Retinal pigment epithelial cell (primary cell): ENCODE data around the gene CRLF2.
"Not testable (repeated sequence)": the region's sequence is repeated elsewhere in the genome, so short reads cannot be mapped to it uniquely, and the experiment has no call there.

Experiments
- DNase-seq: peaks from one replicate; pipeline ENCODE4 v3.0.0-alpha.2; 2010; ENCODE audit warnings: low read depth
- H3K4me3 ChIP-seq: 2 replicates; pipeline ENCODE4 v1.5.1; 2011; ENCODE audit warnings: mild to moderate bottlenecking, low read length, control low read depth, moderate library complexity
- TF ChIP-seq, protein P1 (sequence below): conservative IDR thresholded peaks from 2 replicates; pipeline ENCODE4 v1.5.1; 2011; ENCODE audit warnings: low read depth, low read length, control low read depth, inconsistent platforms

CRLF2 gene

DNA sequence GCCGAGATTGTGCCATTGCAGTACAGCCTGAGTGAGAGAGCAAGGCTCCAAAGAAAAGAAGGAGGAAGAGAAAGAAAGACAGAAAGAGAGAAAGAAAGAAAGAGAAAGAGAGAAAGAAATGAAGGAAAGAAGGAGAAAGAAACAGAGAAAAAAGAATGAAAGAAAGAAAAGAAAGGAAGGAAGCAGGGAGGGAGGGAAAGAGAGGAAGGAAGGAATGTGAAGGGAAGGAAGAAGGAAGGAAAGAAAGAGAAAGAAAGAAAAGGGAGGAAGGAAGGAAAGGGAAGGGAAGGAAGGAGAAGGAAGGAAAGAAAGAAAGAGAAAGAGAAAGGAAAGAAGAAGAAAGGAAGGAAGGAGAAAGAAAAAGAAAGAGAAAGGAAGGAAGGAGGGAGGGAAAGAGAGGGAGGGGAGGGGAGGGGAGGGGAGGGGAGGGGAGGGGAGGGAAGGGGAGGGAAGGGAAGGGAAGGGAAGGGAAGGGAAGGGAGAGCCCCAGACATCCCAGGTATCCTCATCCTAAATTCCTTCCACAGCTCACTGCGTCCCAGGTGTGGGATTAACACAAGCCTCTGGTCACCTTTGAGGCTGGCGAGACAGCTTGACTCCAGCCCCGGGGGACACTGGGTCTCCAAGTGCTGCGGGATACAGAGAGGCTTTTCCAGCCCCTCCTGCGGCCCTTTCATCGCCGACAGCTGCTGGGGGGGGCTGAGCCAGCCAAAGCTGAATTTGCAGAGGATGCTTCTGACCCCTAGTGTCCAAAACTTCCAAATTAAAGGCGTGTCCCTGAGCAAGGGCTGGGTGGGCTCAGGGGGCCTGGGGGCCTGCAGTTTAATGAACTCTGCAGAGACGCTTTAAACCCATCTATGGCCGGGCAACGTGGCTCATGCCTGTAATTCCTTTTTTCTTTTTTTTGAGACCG lies 32.0 kb upstream of the CRLF2 start:
- no peak for DNase-seq
- TF ChIP-seq, protein P1, sequence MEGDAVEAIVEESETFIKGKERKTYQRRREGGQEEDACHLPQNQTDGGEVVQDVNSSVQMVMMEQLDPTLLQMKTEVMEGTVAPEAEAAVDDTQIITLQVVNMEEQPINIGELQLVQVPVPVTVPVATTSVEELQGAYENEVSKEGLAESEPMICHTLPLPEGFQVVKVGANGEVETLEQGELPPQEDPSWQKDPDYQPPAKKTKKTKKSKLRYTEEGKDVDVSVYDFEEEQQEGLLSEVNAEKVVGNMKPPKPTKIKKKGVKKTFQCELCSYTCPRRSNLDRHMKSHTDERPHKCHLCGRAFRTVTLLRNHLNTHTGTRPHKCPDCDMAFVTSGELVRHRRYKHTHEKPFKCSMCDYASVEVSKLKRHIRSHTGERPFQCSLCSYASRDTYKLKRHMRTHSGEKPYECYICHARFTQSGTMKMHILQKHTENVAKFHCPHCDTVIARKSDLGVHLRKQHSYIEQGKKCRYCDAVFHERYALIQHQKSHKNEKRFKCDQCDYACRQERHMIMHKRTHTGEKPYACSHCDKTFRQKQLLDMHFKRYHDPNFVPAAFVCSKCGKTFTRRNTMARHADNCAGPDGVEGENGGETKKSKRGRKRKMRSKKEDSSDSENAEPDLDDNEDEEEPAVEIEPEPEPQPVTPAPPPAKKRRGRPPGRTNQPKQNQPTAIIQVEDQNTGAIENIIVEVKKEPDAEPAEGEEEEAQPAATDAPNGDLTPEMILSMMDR: no peak
- no peak overlapping the region for H3K4me3 ChIP-seq

DNA sequence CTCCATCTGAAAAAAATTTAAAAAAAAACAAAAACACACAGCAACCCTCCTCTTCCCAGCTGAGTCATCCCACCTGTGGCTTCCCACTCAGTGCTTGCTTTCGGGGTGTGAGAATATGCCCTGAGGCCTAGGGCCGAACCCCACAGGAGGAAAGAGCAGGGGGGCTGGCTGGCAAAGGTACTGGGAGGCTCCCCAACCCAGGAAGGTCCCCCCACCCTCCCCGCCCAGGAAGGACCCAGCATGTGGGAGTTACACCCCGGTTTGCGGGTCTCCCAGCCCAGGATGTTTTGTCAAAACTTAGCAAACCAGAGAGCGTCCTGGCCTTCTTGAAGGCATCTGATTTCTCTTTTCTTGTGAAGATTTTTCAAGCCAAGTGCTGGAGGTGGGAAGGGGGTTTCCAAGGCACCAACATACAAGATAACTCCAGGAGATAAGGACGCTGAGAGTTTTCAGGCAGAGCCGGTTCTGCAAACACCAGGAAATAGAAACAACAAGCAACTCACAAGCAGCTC lies 30.5 kb upstream of the CRLF2 start:
- H3K4me3 ChIP-seq: no peak overlapping the region
- no peak for DNase-seq
- TF ChIP-seq, protein P1: no peak

DNA sequence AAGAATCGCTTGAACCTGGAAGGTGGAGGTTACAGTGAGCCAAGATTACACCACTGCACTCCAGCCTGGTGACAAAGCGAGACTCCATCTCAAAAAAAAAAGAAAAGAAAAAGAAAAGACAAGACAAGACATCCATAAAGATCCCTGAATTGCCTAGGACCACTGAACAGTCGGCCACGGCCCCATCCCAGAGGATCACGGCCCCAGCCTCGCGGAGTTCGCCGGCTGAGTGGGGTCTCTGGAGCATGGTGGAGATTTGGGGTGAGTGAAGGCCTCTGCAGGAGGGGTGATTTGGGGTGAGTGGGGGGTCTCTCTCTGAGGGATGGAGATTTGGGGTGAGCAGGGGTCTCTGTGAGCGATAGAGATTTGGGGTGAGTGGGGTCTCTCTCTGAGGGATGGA lies 28.1 kb upstream of the CRLF2 start:
- H3K4me3 ChIP-seq: not testable (repeated sequence)

DNA sequence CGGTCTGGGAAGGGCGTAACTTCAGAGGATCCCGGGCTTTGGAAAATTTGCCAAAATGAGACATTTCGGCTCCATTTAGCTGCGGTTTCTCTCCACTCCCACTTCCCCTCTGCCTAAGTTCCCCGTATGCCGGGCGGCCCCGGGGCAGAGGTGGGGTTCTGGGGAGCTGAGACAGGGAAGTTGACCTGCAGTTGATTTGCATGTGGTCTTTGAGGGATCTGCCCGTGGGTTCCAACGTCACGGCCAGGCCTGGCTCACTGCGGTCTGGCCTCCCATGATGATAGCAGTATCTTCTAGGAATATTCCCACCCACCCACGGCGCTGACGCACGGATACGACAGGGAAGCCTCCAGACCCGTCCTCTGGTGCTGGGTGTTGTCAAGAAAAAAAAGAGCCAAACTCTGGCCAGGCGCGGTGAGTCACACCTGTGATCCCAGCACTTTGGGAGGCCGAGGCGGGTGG lies 27.3 kb upstream of the CRLF2 start:
- TF ChIP-seq, protein P1: no peak
- no peak for DNase-seq
- no peak overlapping the region for H3K4me3 ChIP-seq

More for the DNA sequence above, 28.1 kb upstream of the CRLF2 start:
- DNase-seq: not testable (repeated sequence)

DNA sequence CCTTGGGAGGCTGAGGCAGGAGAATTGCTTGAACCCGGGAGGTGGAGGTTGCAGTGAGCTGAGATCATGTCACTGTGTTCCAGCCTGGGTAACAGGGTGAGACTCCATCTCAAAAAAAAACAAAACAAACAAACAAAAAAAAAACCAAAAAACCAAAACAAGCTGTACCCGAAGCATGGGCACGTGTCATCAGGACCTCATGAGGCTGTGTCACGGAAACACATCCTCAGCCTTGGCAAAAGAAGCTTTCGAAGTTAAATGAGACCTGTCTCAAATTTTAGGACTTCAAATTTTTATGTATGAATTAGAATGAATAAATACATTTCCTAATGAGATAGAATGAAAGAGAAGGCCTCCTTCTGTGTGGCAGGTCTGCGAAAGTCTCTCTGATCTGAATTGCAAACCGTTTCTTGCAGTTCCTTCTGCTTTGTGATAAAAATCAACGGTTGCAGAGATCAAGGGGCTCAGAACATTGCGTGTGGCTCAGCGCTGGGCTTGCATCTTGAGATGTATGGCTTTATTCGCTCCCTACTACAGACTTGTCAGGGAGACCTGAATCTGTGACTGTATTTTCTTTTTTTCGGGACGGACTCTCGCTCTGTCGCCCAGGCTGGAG lies 19.5 kb upstream of the CRLF2 start:
- no peak overlapping the region for H3K4me3 ChIP-seq
- TF ChIP-seq, protein P1: no peak
- no peak for DNase-seq

DNA sequence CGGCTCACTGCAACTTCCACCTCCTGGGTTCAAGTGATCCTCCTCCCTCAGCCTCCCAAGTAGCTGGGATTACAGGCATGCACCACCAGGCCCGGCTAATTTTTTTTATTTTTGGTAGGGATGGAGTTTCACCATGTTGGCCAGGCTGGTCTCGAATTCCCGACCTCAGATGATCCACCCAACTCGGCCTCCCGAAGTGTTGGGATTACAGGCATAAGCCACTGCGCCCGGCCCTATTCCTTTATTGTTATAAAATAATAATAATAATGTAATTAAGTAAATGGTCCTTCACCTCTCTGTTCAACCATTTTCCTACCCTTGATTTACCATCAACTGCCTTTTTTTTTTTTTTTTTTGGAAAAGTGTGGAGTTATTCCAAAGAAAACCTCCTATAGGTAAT lies 15.7 kb upstream of the CRLF2 start:
- H3K4me3 ChIP-seq, DNase-seq: not testable (repeated sequence)

DNA sequence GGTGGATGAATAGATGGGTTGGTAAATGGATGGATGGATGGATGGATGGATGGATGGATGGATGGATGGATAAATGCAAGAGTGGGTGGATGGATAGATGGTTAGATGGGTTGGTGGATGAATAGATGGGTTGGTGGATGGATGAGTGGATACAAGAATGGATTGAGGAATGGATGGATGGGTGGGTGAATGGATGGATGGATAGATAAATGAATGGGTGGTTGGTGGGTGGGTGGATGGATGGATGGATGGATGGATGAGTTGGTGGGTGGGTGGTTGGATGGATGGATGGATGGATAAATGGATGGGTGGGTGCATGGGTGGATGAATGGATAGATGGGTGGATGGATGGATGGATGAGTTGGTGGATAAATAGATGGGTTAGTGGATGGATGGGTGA lies 13.8 kb upstream of the CRLF2 start:
- H3K4me3 ChIP-seq: no peak overlapping the region
- no peak for DNase-seq

More for the DNA sequence above, 13.8 kb upstream of the CRLF2 start:
- TF ChIP-seq, protein P1: no peak
